Kidney epithelial cell (primary cell): ENCODE measurements around the gene ZAP70. TPM values are rescaled to one million over a fixed set of nuclear protein-coding genes. Genes with fewer than 3 reads are reported as not detected.

Experiments
- DNase-seq: peaks from one replicate; pipeline ENCODE4 v3.0.0-alpha.2; 2010; ENCODE audit warnings: low read depth
- H3K27me3 ChIP-seq: 2 replicates; pipeline ENCODE4 v1.6.0; 2011; ENCODE audit warnings: low read length; ENCODE audit not compliant: control insufficient read depth, insufficient read depth
- H3K36me3 ChIP-seq: 2 replicates; pipeline ENCODE4 v1.5.1; 2011; ENCODE audit warnings: low read length; ENCODE audit not compliant: control insufficient read depth, insufficient read depth
- H3K4me3 ChIP-seq: 2 replicates; pipeline ENCODE4 v1.5.1; 2011; ENCODE audit warnings: low read depth, mild to moderate bottlenecking, control low read depth, low read length
- total RNA-seq: library from RNA; depleted of rRNA; stranded (reverse); fragments of >200 nt; gene quantifications from 2 replicates; pipeline ENCODE4 v1.2.3, GENCODE V29; 2015
- TF ChIP-seq, protein P1 (sequence below): IDR thresholded peaks from 2 replicates; pipeline ENCODE4 v1.5.1; 2011; ENCODE audit warnings: mild to moderate bottlenecking, moderate library complexity, low read length, control low read depth, inconsistent platforms; ENCODE audit not compliant: insufficient read depth, poor library complexity, severe bottlenecking

The ZAP70 gene
- total RNA-seq, 1 donor from 2014 or later = not detected

DNA sequence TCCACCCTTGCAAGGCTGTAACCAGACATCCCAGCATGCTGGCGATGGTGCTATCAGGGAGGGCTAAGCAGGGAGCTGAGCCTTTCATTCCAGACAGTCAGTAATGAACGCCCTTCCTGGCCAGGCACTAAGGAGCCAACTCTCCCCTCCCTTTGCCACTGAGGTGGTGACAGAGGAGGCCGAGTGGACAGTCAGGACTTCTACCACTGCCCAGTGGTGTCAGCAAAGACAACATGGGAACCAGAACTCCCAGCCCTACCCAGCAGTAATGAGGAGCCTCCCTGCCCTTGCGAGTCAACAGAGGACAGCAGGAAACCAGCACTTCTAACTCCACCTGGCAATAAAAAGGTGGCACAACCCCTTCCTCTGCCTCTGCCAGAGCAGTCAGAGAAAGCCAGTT, 68.6 kb downstream of the ZAP70 start:
- H3K27me3 ChIP-seq = no peaks in the 10 kb centered on the region
- no peaks in the 10 kb centered on the region for H3K36me3 ChIP-seq
- TF ChIP-seq, protein P1, sequence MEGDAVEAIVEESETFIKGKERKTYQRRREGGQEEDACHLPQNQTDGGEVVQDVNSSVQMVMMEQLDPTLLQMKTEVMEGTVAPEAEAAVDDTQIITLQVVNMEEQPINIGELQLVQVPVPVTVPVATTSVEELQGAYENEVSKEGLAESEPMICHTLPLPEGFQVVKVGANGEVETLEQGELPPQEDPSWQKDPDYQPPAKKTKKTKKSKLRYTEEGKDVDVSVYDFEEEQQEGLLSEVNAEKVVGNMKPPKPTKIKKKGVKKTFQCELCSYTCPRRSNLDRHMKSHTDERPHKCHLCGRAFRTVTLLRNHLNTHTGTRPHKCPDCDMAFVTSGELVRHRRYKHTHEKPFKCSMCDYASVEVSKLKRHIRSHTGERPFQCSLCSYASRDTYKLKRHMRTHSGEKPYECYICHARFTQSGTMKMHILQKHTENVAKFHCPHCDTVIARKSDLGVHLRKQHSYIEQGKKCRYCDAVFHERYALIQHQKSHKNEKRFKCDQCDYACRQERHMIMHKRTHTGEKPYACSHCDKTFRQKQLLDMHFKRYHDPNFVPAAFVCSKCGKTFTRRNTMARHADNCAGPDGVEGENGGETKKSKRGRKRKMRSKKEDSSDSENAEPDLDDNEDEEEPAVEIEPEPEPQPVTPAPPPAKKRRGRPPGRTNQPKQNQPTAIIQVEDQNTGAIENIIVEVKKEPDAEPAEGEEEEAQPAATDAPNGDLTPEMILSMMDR = no peak
- no peak for DNase-seq
- H3K4me3 ChIP-seq = no peak overlapping the region

DNA sequence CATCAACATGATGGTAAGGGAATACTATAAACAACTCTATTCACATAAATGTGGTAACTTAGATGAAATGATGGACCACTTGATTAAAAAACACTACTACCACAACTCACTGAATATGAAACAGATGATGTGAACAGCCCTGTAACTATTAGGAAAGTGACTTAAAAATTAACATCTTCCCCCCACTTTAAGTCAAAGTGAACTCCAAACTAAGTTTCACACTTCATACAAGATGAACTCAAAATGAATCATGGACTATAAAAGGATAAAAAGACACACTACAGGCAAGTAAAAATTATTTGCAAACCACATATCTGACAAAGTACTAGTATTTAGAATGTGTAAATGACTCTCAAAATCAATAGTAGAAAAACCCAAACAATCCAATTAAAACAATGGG, 71.6 kb downstream of the ZAP70 start:
- H3K36me3 ChIP-seq = no peaks in the 10 kb centered on the region
- no peak for DNase-seq
- no peak overlapping the region for H3K4me3 ChIP-seq
- no peaks in the 10 kb centered on the region for H3K27me3 ChIP-seq
- TF ChIP-seq, protein P1 = no peak

DNA sequence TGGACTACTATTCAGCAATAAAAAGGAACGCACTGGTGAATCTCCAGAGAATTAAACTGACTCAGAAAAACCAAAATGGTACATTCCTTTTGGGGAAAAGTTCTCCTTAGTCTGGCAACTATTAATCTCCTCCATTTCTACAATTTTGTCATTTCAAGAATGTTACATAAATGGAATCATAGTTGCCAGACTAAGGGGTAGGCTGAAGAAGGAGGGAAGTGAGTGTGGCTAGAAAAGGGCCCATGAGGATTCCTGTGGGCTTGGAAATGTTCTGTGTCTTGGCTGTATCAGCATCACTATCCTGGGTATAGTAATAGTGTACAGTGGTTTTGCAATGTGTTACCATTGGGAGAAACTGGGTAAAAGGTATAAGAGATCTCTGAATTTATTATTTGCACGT, 72.4 kb downstream of the ZAP70 start:
- Histone ChIP-seq H3K27me3 (no peaks in the 10 kb centered on the region), H3K36me3 (no peaks in the 10 kb centered on the region), H3K4me3 (no peak overlapping the region)
- TF ChIP-seq, protein P1 = no peak
- no peak for DNase-seq

DNA sequence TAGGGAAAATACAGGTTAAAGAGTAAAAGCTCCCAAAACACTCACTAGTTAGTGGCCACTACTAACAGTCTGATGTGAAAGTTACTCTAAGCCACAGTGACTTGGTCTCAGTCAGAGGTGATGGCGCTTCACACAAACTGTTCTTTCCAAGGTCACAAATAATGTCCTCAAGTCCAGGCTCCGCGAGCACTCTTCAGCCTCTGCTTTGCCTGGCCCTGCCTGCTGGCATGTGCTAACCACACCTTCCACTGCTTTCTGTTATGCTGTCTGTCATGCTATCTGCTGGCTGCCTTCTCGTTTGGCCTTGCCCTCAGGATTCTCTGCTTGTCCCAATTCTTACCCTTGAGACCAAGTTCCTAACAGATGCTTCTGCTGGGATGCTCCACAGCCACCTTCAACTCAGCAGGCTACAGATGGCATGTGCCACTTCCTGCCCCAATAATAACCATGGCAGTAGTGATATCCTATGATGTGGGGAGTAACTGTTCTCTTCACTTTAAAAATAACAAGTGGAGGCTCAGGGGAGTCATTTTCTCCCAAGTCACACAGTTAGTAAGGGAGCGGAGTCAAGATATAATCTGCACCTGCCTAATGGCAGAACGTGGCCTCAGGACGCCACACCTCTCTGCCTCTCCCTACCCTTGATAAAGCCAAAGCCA, 75.7 kb downstream of the ZAP70 start:
- H3K36me3 ChIP-seq = no peaks in the 10 kb centered on the region
- TF ChIP-seq, protein P1 = no peak
- no peak overlapping the region for H3K4me3 ChIP-seq
- DNase-seq = no peak
- H3K27me3 ChIP-seq = no peaks in the 10 kb centered on the region

Other genes with a start within 250 kb of the ZAP70 start
- gene ANKRD36B, start 123.7 kb upstream of the ZAP70 start, total RNA-seq = 7.5 and 9.9 TPM in 2 replicates
- 393 and 441 TPM in 2 replicates for gene COX5B, start 67.5 kb upstream of the ZAP70 start, total RNA-seq
- 50.3 and 58.3 TPM in 2 replicates for gene ACTR1B, start 49.5 kb upstream of the ZAP70 start, total RNA-seq
- 0.96 and 1.9 TPM in 2 replicates for gene C2orf92, start 43.9 kb upstream of the ZAP70 start, total RNA-seq